ENCODE data around the gene CD80.
"Not testable (repeated sequence)": the region's sequence is repeated elsewhere in the genome, so short reads cannot be mapped to it uniquely, and the experiment has no call there.

Gene CD80

DNA sequence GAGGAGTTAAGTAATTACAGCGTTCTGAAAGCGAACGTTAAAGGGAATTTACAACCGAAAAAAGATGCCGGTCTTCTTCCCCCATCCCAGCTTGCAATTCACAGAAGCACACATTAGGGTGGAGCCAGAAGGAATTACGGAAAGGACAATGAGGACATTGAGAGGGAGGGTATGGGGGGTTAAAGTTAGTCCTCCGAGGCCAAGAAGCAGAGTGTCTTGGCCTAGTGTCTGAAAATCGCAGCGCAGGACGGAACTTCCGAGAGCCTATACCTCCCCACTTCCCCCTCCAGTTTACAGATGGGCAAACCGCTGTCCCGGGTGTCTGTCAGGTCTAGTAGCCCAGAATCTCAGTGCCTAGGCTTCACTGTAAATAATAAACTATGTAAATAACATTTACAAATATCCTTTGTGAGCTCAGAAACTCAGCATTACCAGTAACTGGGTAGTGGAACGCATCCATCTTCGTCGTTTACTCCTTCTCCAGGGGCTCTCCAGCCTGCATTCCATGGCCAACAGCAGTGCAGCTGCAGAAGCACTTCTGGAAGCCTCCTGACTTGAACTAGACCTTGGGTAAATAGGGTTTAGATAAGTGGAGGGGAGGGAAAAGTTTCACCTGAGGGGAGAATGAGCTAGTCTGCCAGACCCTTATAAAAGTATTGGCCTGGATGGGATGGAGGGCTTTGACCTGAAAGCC is 20.8 kb upstream of the CD80 start:
- DNase-seq = no peak

DNA sequence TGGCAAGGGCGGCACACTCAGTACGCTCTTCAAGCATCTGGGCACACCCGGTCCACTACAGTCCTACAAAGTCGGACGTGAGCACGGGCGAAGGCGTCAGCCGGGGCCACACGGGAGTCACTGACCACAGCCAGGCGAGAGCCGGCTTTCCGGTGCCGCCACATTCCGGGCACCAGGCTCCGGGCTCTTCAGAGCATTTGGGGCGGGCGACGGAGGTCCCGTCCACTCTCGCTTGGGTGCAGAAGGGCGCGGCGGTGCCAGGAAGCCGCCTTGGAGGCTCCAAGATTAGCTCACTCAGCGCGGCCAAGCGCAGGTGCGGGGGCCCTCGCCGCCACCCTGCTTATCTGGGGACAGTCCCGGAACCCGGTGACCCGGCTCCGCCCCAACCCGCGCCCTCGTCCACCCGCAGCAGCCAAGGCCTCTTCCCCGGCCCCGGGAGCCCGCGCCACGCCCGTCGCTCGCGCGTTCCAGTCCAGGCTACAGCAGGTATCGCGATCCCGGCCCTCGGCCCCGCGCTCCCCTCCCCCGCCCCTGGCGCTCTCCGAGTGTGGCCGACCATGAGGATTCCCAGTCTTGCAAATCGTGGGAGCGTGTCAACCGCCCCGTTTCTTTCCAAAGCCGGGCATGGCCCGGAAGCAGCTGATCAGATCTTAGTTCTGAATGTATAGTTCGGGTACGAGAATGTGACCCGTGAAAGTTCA is 20.1 kb upstream of the CD80 start, which contains the start of gene ADPRH:
Gene ADPRH, plus strand, starts transcription at position 127 of the 701 bp plus-strand sequence. CDS start 2,678 bp downstream, outside the sequence.
- DNase-seq = no peak

DNA sequence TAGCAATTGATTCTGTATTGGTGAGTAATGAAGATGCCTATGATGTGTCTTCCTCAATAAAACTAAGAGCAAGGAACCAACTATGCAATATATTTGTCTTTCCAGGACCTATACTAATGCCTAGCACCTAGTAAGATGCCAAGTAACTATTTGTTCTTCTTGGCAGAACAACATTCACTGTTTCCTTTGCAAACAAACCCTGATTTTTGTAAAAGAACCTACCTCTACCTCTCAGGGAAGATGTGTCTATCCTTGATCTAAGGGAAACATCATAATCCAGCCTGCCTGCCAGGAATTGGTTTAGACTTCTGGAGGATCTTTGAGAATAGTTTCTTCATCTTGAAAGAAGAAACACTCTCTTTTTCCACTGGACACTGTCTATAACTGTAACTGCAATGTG is 16.1 kb upstream of the CD80 start:
- no peak for DNase-seq

DNA sequence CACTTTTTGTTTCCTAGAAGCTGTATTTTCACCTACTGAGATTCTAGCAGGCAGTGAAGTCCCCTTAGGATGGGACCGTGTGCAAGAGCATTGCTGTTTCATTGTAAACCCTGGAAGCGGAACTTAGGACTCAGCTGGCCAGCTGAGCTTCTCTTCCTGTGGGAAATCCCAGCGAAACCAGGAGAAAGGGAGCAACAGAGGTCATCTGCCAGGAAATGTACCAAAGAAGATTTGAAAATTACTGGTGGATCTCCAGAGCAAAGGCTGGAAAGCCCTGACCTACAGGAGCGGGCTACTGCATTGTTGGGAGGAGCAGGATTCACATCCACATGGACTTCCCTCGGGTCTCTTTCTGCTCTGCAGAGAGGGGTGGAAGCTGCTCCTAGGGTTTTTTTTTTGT is 12.3 kb upstream of the CD80 start:
- DNase-seq = no peak

DNA sequence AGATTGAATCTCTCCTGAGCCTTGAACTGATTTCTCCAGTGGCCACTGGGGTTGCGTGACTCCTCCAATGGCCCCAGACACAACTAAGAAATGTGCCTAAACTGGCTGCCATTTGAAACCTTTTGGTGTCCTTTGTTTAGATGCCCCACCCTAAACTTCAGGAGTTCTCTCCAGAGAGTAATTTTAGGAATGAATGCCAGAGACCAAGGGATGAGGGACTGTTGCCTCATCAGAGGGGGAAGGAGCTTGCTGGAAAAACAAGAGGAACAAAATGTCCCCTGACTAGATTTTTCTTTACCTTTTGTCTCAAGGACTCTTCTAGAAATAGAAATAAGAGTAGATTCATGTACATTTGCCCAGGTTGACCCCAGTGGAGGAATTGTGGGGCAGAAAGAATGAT is 11.8 kb upstream of the CD80 start:
- DNase-seq = no peak

DNA sequence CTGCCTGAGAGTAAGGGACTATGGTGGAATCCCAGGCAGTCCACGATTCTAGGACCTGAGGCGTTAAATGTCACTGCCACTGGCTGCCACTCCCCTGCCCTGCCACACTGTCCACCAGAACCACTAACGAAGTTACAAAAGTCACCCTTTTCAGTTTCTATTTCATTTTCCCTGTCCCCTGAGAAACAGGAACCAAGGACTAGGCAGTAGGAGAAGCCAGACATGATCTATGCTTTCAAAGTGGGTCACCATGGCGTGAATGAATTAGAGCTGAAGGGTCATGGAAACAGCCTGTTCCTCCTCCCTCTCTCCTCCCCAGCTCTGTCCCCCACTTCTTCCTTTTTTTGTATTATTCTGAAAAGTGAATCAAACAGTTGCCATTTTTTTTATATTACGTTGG is 10.8 kb upstream of the CD80 start:
- DNase-seq = no peak

DNA sequence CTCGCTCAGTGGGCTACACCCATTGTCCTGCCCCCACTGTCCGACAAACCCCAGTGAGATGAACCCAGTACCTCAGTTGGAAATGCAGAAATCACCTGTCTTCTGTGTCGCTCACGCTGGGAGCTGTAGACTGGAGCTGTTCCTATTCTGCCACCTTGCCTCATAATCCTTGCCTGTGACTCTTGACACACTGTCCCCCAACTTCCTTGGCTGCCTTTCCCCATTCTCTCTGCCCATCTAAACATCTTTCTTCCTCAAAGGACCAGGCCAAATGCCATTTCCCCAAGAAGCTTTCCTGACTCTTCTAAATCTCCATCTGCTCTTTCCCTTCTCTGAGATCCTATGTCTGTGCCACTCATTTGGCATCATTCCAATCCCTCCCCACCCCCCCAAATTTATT is 9.7 kb upstream of the CD80 start:
- no peak for DNase-seq

DNA sequence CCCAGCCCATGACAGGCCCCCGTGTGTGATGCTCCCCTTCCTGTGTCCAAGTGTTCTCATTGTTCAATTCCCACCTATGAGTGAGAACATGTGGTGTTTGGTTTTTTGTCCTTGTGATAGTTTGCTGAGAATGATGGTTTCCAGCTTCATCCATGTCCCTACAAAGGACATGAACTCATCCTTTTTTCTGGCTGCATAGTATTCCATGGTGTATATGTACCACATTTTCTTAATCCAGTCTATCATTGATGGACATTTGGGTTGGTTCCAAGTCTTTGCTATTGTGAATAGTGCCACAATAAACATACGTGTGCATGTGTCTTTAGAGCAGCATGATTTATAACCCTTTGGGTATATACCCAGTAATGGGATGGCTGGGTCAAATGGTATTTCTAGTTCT is 3.9 kb upstream of the CD80 start:
- DNase-seq = not testable (repeated sequence)

DNA sequence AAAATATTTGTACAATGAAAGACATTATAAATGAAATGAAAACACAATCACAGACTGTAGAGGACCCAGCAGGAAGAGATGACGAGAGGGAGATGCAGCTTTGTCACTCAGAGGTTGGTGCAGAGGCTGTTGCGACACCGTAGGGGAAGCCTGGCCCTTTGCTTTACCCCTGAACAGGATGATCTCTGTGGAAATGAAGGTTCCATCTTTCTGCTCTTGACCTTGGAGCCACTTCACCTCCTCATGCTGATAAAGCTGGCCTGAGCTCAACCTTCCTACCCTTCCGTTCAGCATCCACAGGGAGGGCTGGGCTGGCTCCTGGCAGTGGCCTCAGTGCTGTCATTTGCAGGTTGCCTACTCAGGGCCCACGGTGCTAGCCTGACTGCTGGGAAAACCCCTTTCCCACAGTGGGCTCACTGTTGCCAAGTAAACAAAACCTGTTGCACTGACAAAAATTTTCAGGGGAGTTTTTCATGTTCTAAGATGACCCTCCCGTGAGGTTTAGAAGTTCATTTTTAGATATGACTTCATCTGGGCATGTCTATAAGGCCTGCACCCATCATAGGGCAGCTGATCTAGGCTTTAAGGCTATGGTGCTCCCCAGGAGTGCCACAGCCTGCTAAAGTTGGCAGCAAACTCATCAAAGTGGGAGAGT is 3.0 kb upstream of the CD80 start:
- DNase-seq = no peak

DNA sequence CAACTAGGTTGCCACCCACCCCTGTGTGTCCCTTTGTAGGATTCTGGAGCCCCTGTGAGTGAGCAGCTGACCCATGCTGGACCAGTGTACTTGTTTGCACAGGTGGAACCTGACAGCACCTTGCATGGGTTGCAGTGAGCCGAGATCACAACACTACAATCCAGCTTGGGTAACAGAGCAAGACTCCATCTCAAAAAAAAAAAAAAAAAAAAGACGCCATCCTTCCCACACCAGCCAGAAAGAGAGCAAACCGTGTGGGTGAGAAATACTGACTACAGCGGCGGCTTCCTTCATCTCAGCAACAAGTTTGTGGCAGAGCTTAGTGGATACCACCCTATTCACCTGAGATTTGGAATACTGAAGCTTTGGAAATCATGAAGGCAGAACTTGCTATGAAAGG is 746 bp upstream of the CD80 start:
- no peak for DNase-seq

DNA sequence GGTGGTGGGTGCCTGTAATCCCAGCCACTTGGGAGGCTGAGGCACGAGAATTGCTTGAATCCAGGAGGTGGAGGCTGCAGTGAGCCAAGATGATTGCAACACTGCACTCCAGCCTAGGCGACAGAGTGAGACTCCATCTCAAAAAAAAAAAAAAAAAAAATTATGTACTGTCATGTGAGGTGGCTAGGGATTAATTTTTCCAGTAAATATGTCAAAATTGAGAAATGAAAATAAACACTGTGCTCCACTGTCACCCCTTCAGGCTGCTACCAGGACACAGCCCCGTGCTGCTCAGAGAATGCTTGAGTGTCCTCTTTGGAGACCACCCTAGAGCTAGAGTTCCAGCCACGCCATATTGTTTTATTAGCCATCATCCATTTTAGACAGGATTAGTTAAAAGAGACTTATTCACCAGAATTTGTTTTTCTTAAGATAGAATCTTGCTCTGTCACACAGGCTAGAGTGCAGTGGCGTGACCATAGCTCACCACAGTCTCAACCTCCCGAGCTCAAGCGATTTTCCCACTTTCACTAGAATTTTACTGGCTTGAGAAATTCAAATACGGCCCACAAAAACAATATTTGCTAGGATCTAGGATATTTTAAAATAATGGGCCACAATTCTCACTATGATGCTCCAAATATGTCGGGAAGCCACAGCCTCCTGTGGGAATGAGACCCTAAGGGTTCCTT is 642 bp downstream of the CD80 start:
- no peak for DNase-seq

DNA sequence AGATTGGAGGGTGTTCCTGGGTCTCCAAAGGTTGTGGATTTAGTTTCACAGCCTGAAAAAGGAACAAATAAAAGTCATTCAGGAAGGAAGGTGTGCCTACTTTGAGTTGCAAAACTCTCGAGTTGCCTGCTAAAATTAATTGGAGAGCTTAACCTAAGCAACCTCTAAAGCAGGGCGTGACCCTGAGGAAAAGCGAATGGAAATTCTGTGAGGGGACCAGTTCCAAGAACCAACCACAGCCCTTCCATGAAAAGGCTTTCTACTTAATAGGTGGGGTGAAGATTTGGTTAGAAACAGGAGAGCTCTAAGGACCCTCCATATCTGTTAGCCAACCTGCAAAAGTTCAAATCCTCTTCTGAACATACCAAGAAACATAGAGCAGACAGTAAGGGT is 1.5 kb downstream of the CD80 start:
- DNase-seq = no peak

DNA sequence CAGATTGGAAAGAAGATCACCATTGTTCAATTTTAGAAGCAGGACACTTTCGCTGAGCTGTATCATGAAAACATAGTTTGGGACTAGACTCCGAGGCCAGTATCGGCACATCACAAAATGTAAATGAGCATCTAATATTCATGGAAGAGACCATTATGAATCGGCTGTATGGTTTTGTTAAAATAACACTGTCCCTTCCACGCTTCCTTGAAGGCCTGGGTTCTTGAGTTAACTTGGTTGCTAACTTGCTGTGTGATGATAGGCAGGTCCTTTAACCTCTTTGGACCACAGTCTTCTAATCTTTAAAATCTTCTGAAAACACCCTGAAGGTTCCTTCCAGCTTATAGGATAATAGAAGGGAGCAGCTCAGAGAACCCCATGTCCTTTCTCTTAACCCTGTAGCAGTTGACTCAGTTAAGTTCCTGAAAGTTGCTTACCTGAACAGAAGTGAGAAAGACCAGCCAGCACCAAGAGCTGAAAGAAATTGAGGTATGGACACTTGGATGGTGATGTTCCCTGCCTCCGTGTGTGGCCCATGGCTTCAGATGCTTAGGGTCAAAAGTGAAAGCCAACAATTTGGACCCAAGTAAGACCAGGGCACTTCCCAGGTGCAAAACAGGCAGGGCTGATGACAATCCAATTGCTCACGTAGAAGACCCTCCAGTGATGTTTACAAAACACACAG is 2.1 kb downstream of the CD80 start:
- no peak for DNase-seq

DNA sequence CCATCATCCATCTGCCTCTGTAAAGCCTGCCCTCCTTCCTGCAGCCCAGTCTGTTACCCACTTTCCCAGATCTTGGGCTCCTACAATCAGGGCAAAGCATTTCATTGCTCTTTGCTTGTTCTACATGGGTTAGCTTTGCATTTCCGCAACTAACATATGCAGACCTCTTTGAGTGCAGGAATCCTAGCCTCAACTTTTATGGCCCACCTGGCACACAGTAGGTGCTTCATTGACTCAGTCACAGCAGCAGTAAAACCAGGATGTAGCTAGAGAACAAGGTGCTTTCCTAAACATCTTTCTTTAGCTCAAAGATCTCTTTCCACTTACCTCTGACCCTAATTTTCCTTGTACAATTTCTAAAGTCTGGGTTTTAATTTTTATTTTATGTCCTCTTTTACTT is 3.5 kb downstream of the CD80 start:
- DNase-seq = no peak

DNA sequence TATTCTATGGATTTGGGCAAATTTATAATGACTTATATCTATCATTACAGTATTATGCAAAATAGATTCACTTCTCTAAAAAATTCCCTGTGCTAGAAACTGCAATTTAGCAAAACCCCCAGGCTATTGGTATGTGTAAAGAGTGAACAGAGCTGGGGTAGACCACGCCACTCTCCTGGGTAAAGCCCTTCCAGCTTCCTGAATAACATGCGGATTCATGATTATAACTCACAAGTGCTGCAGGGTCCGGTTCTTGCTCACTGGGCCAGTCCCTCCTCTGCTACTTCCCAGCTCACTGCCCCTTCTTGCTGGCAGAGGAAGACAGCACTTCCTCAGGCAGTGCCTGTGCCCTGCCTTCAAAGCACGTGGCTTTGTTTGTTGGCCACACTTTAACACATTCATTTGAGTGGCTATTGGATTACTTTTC is 4.1 kb downstream of the CD80 start:
- DNase-seq = no peak

DNA sequence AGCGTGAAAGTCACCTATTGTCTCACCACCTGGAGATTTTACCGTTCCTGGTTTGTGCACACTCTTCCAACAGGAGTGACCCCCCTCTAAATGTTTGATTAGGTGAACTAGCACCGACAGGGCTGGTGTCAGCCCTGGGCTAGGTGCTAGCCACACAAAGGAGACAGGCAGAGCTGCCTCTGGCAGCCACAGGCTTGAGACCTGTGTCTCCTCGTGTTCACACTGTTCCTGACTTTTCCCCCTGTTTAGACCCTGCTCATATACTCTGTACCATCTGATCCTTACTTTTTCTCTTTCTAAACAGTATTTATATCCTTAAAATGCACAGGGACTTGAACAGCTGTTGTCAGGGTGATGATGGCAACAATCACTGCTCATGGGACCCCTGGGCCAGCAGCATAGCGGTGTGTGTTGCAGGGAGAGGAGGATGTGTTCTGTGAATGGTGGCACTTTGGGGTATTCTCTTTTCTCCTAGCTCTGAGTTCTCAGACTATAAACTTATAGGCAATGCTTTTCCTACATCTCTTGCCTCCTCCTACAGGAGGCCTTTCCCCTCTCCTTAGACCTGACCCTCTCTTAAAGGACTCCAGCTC is 5.5 kb downstream of the CD80 start:
- DNase-seq = no peak

DNA sequence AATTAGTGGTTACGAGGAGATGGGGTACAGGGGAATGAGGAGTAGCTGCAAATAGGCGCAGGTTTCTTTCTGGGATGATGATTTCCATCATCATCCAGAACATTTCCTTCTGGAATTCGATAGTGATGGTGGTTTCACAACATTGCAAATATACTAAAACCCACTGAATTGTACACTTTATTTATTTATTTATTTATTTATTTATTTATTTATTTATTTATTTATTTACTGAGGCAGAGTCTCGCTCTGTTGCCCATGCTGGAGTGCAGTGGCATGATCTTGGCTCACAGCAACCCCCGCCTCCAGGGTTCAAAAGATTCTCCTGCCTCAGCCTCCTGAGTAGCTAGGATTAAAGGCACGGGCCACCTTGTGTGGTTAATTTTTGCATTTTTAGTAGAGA is 6.5 kb downstream of the CD80 start:
- not testable (repeated sequence) for DNase-seq

DNA sequence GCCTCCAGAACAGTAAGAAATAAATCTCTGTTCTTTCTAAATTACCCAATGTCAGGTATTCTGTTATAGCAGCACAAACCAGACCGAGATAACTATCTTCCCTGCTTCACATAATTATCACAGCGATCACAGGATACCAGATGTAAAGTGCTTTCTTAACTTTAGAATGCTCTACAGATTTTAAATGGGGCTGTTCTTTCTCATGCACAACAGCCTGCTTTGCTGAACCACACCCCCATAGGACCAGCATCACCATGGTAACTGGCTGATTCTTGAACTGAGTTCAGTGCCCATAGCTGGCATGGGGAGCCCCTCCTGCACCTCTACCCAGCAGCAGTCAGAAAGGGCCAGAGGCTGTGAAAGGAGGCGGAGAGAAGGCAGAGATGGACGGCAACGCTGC is 7.8 kb downstream of the CD80 start:
- DNase-seq = no peak

DNA sequence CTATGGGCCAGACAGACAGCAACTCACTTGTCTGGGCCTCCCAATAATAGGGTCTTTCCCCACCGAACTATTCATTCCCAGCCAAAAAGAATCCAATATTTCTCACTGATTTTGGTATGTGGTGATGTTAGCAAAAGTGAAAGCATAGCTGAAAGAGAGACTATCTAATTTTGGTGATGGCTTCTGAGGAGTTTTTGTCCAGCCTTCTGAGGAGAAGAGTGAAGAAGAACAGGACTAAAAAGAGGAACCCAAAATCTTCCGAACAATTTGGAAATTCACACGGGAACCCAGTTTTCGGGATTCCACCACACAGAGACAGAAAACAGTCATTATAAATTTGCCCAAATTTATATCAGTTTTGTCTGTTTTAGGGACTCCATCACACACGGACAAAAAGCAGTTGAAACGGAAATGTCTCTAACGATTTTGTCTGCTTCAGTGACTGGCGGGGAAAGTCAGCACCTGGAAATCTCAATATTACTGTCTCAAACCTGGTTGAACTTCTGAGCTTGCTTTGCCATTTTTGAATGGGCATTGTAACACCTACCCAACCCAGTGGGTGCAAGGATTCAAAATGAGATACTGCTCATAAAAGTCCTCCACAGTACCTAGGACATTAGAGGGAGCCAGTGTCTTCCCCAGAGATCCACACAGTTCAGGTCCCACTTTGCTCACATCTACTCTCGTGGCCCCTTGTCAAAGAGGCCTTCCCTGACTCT is 9.1 kb downstream of the CD80 start:
- DNase-seq = no peak

DNA sequence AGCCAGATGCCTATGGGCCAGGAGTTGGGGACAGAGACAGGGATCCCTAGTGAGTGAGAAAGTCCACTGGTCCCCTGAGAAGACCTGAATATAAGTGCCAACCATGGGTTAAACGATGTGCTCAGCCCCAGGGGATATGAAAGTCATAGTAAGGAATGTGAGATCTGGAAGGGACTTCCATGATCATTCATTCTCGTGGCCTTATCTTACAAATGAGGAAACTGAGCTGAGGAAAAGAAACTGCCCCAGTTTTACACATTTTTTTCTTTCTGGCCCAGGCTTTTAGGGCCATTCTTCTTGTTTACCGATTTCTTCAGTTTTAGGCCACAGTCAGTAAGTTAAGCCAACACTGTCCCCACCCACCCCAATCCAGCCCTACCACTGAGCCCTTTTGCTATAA is 11.1 kb downstream of the CD80 start:
- no peak for DNase-seq

DNA sequence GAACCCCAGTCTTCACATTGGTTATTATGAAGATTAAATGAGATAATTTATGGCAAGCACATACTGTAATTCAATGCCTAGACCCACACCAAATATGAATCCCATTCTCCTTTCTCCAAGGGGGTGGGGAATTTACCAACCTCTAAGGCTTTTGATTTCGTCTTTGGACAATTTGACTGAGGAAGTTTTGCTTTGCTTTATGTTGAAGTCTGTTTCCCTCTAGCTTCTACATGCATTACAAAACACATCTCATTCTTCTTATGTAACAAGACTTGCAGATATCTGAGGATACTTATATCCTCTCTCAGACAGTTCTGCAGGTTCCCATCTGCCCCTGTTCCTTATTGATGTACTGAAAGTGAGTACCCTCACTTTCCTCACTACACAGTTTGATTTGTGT is 12.2 kb downstream of the CD80 start:
- no peak for DNase-seq

DNA sequence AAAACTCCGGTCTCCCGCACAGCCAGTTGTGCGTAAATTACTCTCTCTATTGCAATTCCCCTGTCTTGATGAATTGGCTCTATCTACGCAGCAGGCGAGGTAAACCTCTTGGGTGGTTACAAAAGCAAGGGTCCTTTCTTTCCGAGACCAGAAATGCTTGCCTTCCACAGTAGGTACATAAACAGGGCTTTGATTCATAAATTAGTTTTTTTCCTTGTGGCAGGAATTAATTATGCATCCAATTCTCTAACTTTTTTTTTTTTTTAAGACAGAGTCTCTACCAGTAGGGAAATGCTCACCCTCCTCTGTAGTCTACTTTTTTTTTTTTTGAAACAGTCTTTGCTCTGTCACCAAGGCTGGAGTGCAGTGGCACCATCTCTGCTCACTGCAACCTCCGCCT is 16.3 kb downstream of the CD80 start:
- DNase-seq = no peak
